Spleen (tissue), 11 donors: ENCODE results near the gene TLE1. TPM values are rescaled to one million over a fixed set of nuclear protein-coding genes. Genes with fewer than 3 reads are reported as not detected.

Experiments
- DNase-seq: peaks from one replicate; pipeline ENCODE4 v3.0.0-alpha.2; 2020
- H3K27ac ChIP-seq, 8 donors: fragments of 200-600 bp; sonication (generic) in 7 of 8; 1 replicate in 4 of 8; 2 replicates in 4 of 8; pipeline versions ENCODE4 v1.5.0 to v1.8.0; 2016 to 2021; ENCODE audit warnings: inconsistent platforms in 4 of 8, mild to moderate bottlenecking in 4 of 8, moderate library complexity in 1 of 8
- H3K27me3 ChIP-seq, 7 donors: fragments of 200-600 bp; sonication (generic) in 6 of 7; replicated peaks in 1 of 7; 1 replicate in 4 of 7; 2 replicates in 3 of 7; pipeline versions ENCODE4 v1.5.0 to v1.8.0; 2016 to 2021; ENCODE audit warnings: inconsistent platforms in 3 of 7, mild to moderate bottlenecking in 1 of 7
- H3K36me3 ChIP-seq, 6 donors: fragments of 200-600 bp; sonication (generic) in 5 of 6; 1 replicate in 4 of 6; 2 replicates in 2 of 6; pipeline versions ENCODE4 v1.5.0 to v1.8.0; 2016 to 2021; ENCODE audit warnings: inconsistent platforms in 2 of 6
- H3K4me1 ChIP-seq, 6 donors: fragments of 200-600 bp; sonication (generic) in 5 of 6; 1 replicate in 3 of 6; 2 replicates in 3 of 6; pipeline versions ENCODE4 v1.5.0 to v1.8.0; 2016 to 2021; ENCODE audit warnings: inconsistent platforms in 3 of 6
- H3K4me3 ChIP-seq, 8 donors: fragments of 200-600 bp; sonication (generic) in 7 of 8; 1 replicate in 4 of 8; 2 replicates in 4 of 8; pipeline versions ENCODE4 v1.5.0 to v1.8.0; 2016 to 2021; ENCODE audit warnings: inconsistent platforms in 4 of 8, mild to moderate bottlenecking in 4 of 8, moderate library complexity in 2 of 8
- H3K9me3 ChIP-seq, 8 donors: fragments of 200-600 bp; sonication (generic) in 7 of 8; 1 replicate in 4 of 8; 2 replicates in 4 of 8; pipeline versions ENCODE4 v1.5.0 to v1.8.0; 2016 to 2021; ENCODE audit warnings: inconsistent platforms in 4 of 8
- CTCF ChIP-seq, 11 experiments: fragments of 200-600 bp in 7 of 11; fragments of 450-650 bp in 4 of 11; sonication (generic) in 4 of 11; IDR thresholded peaks in 8 of 11; conservative IDR thresholded peaks in 3 of 11; 1 replicate in 7 of 11; 2 replicates in 4 of 11; pipeline versions ENCODE4 v1.4.0 to v1.8.0; 2016 to 2021; ENCODE audit warnings: antibody characterized with exemption in 11 of 11, inconsistent platforms in 4 of 11, mild to moderate bottlenecking in 1 of 11
- POLR2A ChIP-seq, 3 donors: fragments of 450-650 bp; IDR thresholded peaks; one replicate each; pipeline ENCODE4 v1.5.1; 2017; ENCODE audit warnings: antibody characterized with exemption in 3 of 3, mild to moderate bottlenecking in 1 of 3
- POLR2AphosphoS5 ChIP-seq, 3 donors: sonication (generic); formaldehyde crosslinking; IDR thresholded peaks; one replicate each; pipeline ENCODE4 v1.5.1; 2017; ENCODE audit warnings: antibody characterized with exemption in 3 of 3
- WGBS, 5 donors: extraction: QIAGEN DNeasy Blood & Tissue Kit in 3 of 5; methylation state at CpG; one replicate each; pipeline versions ENCODE4 v1.1.5 to v1.1.7; 2013 to 2018; 5-methylcytosine and 5-hydroxymethylcytosine counted together
- intact Hi-C: fragments of 100-400 bp; cut with DNase I; formaldehyde crosslinking; loops from one replicate; pipeline ENCODE4 v1.15.0; 2023; ENCODE audit warnings: low total_unique reads
- polyA plus RNA-seq, 3 donors: library from polyadenylated mRNA; stranded (reverse); fragments of 200-250 nt; gene quantifications; one replicate each; pipeline ENCODE4 v1.2.1, GENCODE V29; 2013
- total RNA-seq, 7 donors: library from RNA; depleted of rRNA in 3 of 7; stranded (reverse); fragments of >200 nt in 3 of 7; fragmentation: NEBNext Ultra II Directional in 4 of 7; extraction: Animal tissue kit (Norgen Biotek cat#: 25700) in 4 of 7; gene quantifications; one replicate each; pipeline versions ENCODE4 v1.1.0 to v1.2.1, GENCODE V29; 2016 to 2021
- donor health status: healthy with polysubstance abuse.
- donor health status: DM: no; HTN: no; CAD: no; lungs with moderate emphysema.
- donor health status: DM: no; HTN: no; CAD: no.
- donor health status: Bipolar disorder and iron deficiency.
- donor health status: healthy.
- donor health status: DM: no; HTN: no; CAD: no.
- donor health status: DM: yes; HTN: yes; CAD: no.

Gene TLE1
- total and polyA plus RNA-seq, 10 donors = 34.7 to 110 (median 60.2) TPM

- no peak overlapping the region for H3K4me3 ChIP-seq
- peaks cover 0 to 4% (median 0%) of the 10 kb centered on the region in 8 donors for H3K9me3 ChIP-seq
- peaks cover 0 to 87% (median 36%) of the 10 kb centered on the region in 6 donors for H3K36me3 ChIP-seq
- no peak for DNase-seq
- peaks cover 0 to 39% (median 30%) of the 10 kb centered on the region in 6 donors for H3K4me1 ChIP-seq
- no peaks in the 10 kb centered on the region for H3K27me3 ChIP-seq
- intact Hi-C loops = no loop called here
- TF ChIP-seq POLR2A (IDR thresholded peaks at IDR 0.05) (no peak), POLR2AphosphoS5 (IDR thresholded peaks at IDR 0.05) (no peak), CTCF (IDR thresholded peaks at IDR 0.05 in 8 of 11, conservative IDR thresholded peaks at IDR 0.05 in 3 of 11) (no peak)
- no peak overlapping the region for H3K27ac ChIP-seq
- WGBS, 5 donors = 76 to 96% (median 91%) methylated on average over 5 of the region's 5 CpGs
Measured at GRCh38 chr9:81589392-81589791, 100.0 kb downstream of the TLE1 start.

- Histone ChIP-seq H3K36me3 (peaks cover 0 to 98% (median 41%) of the 10 kb centered on the region in 6 donors), H3K4me3 (no peak overlapping the region), H3K9me3 (no peaks in the 10 kb centered on the region), H3K27ac (peak overlapping the region in 2 of 8 donors; percentile 36 to 53), H3K4me1 (peaks cover 0 to 33% (median 20%) of the 10 kb centered on the region in 6 donors), H3K27me3 (no peaks in the 10 kb centered on the region)
- no peak for DNase-seq
- WGBS, 5 donors = 73 to 88% (median 83%) methylated on average over 15 of the region's 15 CpGs
- intact Hi-C loops = no loop called here
- TF ChIP-seq CTCF (IDR thresholded peaks at IDR 0.05 in 8 of 11, conservative IDR thresholded peaks at IDR 0.05 in 3 of 11) (no peak), POLR2A (IDR thresholded peaks at IDR 0.05) (no peak), POLR2AphosphoS5 (IDR thresholded peaks at IDR 0.05) (peak in 2 of 3 donors; percentile 10 to 22)
Measured at GRCh38 chr9:81588148-81588871, 101.0 kb downstream of the TLE1 start.

DNA sequence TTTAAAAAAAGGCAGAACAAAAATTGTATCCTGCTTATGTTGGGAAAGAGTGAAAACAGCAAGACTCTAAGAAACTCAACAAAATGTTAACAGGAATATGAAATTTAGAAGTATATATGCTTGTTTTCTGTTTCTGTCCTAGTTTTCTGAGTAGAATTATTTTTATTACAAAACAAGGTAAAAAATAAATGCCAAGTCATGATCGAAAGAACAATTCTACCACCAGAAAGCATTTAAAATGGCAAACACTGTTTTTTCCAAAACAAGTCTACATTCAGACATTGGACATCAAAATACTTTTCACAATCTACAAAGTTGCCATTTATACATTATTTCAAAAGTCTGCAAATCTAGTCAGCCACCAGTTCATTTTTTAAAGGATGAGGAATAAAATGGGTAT lies 102.6 kb downstream of the TLE1 start:
- intact Hi-C loops = no loop called here

More for the DNA sequence above, 102.6 kb downstream of the TLE1 start:
- 78 to 88% (median 82%) methylated on average over 1 of the region's 1 CpG for WGBS, 5 donors
- TF ChIP-seq POLR2A (IDR thresholded peaks at IDR 0.05) = no peak
- TF ChIP-seq POLR2AphosphoS5 (IDR thresholded peaks at IDR 0.05) = no peak
- no peak for TF ChIP-seq CTCF (IDR thresholded peaks at IDR 0.05 in 8 of 11, conservative IDR thresholded peaks at IDR 0.05 in 3 of 11)
- no peak for DNase-seq
- no peaks in the 10 kb centered on the region for H3K27me3 ChIP-seq
- H3K27ac ChIP-seq = peak overlapping the region in 1 of 8 donors; percentile 53
- peaks cover 0 to 17% (median 6%) of the 10 kb centered on the region in 6 donors for H3K4me1 ChIP-seq
- H3K4me3 ChIP-seq = no peak overlapping the region
- H3K36me3 ChIP-seq = peaks cover 0 to 88% (median 39%) of the 10 kb centered on the region in 6 donors
- no peaks in the 10 kb centered on the region for H3K9me3 ChIP-seq
